ENCODE measurements around the gene ABHD17A.
"Not testable (repeated sequence)": the region's sequence is repeated elsewhere in the genome, so short reads cannot be mapped to it uniquely, and the experiment has no call there.

DNA sequence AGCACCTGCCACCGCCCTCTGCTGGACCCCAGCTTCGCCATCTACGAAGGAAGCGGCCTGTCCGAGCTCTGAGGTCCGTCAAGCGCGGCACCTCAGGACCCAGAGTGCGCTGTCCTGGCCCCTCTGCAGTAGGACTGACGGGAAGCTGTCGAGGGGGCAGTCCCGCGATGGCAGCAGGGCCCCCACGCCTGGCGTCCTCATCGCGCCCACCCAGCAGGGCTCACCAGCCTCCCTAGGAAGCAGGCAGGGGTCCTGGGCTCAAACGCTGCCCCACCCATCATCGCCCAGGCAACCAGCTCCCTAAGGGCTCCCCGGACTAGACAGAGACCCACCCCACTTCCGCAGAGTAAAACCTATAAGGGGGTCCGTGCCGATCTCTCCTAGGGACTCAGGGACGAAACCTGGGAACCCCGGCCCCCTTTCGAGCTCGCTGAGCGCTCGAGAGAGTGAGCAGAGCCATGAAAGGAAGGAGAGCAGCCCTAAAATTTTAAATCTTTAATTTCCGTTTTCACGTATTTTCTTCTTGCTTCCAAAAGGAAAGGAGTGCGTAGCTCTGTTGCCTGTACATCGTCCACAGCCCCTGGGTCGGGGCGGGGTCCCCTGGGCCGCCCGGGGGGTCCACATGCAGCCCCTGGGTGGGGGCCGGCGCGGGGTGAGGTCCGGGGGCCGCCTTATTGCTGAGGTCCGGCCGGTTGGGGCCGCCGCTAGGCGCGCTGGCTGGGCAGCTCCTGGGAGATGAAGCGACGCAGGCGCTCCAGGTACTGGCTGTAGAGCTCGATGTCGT lies 8.6 kb downstream of the ABHD17A start:
- TF ChIP-seq CTCF, POLR2AphosphoS5, EP300, POLR2A (IDR thresholded peaks at IDR 0.05): not testable (repeated sequence)
